NCI-H226 (cell line): ENCODE data around the gene CAMSAP3.

ENCODE experiments used
- DNase-seq: peaks from one replicate; pipeline ENCODE4 v3.0.0-alpha.2; 2015

CAMSAP3 gene, protein sequence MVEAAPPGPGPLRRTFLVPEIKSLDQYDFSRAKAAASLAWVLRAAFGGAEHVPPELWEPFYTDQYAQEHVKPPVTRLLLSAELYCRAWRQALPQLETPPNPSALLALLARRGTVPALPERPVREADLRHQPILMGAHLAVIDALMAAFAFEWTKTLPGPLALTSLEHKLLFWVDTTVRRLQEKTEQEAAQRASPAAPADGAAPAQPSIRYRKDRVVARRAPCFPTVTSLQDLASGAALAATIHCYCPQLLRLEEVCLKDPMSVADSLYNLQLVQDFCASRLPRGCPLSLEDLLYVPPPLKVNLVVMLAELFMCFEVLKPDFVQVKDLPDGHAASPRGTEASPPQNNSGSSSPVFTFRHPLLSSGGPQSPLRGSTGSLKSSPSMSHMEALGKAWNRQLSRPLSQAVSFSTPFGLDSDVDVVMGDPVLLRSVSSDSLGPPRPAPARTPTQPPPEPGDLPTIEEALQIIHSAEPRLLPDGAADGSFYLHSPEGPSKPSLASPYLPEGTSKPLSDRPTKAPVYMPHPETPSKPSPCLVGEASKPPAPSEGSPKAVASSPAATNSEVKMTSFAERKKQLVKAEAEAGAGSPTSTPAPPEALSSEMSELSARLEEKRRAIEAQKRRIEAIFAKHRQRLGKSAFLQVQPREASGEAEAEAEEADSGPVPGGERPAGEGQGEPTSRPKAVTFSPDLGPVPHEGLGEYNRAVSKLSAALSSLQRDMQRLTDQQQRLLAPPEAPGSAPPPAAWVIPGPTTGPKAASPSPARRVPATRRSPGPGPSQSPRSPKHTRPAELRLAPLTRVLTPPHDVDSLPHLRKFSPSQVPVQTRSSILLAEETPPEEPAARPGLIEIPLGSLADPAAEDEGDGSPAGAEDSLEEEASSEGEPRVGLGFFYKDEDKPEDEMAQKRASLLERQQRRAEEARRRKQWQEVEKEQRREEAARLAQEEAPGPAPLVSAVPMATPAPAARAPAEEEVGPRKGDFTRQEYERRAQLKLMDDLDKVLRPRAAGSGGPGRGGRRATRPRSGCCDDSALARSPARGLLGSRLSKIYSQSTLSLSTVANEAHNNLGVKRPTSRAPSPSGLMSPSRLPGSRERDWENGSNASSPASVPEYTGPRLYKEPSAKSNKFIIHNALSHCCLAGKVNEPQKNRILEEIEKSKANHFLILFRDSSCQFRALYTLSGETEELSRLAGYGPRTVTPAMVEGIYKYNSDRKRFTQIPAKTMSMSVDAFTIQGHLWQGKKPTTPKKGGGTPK

DNA sequence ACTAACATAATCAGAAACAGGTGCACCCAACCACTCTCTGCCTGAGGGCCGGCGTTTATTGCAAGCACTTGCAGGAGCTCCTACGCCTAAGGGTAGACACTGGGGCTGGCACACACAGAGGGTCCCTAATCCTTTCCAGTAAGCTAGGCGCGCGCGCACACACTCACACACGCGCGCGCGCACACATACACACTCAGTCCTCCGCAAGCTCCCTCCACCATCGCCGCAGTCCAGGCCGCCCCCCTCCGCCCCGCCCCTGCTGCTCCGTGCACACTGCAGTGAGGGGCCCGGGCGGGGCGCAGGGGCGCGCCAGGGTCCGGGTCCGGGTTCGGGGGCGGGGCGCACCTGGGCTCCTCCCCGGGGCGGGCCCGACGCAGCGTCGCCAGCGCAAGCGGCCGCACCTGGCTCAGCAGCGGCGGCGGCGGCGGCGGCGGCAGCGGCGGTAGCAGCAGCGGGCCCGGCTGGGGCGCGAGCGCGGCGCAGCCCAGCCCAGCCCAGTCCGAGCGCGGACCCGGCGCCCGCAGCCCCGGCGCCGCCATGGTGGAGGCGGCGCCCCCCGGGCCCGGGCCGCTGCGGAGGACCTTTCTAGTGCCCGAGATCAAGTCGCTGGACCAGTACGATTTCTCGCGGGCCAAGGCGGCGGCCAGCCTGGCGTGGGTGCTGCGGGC lies at the start of gene CAMSAP3:
Gene CAMSAP3 (plus strand): TSS at position 398 of the 668 bp plus-strand sequence. CDS start 140 bp downstream, at position 538.
- DNase-seq: no peak

DNA sequence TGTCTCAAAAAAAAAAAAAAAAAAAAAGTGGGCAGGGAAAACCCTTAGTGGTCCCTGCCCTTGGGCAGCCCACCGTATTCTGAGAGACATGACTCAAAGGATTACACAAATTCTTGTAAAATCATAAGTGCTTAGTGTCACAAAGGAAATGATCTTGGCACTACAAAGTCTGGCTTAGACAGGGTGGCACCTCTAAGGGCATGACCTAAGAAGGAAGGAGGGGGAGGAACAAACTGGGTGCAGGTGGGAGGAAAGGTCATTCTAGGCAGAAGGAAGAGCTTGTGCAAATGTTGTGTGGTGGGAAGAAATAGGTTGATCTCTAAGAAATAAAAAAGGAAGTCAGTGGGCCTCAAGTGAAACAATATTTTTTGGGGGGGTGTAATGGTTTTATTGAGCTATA lies 49.8 kb upstream of the CAMSAP3 start:
- DNase-seq: no peak

DNA sequence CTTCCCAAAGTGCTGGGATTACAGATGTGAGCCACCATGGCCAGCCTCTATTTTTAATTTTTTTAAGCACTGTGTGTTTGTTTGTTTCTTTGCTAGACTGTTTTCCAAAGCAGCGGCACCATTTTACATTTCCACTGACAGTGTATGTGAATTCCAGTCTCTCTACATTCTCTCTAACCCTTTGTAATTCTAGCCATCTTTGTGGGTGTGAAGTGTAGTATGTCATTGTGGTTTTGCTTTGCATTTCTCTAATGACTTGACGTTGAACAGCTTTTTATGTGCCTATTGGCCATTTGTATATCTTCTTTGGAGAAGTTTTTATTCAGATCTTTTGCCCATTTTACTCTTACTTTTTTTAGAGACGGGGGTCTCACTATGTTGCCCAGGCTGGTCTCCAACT lies 48.5 kb upstream of the CAMSAP3 start:
- DNase-seq: no peak

DNA sequence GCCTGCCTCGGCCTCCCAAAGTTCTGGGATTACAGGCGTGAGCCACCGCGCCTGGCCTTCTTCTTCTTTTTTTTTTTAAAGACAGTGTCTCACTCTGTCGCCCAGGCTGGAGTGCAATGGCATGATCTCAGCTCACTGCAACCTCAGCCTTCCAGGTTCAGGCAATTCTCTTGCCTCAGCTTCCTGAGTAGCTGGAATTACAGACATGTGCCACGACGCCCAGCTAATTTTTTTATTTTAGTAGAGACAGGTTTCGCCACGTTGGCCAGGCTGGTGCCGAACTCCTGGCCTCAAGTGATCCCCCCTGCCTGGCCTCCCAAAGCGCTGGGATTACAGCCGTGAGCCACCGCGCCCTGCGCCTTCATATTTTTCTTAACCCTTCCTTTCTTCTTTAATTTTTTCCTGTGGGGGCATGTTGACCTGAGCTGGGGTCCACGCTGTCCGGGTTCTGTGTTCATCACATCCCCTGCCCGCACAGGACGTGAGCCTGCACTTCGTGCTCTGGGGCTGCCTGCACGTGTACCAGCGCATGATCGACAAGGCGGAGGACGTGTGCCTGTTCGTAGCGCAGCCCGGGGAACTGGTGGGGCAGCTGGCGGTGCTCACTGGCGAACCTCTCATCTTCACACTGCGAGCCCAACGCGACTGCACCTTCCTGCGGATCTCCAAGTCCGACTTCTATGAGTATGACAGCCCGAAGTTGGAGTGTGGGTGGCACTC lies 46.1 kb upstream of the CAMSAP3 start:
- DNase-seq: no peak

DNA sequence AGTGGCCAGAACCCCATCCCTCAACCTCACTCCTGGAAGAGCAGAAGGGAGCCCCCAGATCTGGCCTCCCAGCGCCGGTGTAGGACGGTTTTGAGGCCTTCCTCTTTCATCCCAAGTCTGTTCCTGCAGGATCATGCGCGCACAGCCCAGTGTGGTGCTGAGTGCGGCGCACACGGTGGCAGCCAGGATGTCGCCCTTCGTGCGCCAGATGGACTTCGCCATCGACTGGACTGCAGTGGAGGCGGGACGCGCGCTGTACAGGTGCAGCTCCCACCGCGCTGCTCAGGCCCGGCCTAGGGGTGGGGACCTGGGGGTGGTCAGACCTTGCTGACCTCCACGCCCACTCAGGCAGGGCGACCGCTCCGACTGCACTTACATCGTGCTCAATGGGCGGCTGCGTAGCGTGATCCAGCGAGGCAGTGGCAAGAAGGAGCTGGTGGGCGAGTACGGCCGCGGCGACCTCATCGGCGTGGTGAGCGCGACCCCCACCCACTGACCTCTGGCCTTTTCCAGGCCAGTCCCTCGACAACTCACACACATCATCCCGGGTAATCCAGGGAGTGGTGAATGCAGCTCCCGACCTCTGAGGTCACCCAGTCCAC lies 45.4 kb upstream of the CAMSAP3 start:
- no peak for DNase-seq

DNA sequence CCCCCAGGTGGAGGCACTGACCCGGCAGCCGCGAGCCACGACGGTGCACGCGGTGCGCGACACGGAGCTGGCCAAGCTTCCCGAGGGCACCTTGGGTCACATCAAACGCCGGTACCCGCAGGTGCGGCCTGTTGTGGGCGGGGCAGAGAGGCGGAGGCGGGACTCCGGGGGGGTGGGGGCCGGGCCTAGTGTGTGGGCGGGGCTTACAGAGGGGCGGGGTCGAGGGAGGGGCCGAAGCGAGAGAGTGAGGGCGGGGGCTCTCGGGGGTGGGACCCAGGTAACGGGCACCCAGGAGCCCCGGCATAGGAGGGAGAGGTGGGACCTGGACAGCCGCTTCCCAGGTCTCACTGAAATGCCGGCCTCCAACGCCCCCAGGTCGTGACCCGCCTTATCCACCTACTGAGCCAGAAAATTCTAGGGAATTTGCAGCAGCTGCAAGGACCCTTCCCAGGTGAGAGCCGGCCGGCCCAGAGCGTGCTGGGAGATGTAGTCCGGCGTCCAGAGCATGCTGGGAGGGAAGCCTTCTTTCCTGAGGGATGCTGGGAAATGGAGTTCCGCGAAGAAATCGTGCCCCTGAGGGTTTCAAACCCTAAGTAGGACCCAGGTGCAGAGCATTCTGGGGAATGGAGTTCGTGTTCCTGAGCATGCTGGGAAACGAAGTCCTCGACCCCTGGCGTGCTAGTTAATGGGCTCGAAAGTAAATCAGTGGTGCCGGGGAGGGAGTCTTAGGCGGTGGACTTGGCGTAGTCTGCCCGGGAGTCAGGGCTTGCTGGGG lies 44.5 kb upstream of the CAMSAP3 start:
- no peak for DNase-seq

DNA sequence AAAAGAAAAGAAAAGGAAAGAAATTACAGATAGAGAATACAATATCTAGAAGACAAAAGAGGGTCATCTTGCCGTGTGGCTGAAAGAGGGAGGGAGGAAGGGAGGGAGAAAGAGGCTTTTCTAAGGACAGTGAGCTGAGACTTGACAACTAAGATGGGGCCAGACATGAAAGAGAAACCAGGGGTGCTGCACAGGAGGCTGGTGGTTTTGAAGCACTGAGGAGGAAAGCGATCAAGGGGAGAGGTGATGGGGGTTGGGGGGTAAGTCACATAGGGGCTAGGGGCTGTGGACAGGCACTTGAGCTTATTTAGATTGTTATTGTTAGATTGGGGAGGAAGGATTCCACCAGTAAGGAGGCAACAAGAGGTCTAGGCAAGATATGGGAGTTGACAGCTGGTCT lies 42.9 kb upstream of the CAMSAP3 start:
- DNase-seq: no peak

DNA sequence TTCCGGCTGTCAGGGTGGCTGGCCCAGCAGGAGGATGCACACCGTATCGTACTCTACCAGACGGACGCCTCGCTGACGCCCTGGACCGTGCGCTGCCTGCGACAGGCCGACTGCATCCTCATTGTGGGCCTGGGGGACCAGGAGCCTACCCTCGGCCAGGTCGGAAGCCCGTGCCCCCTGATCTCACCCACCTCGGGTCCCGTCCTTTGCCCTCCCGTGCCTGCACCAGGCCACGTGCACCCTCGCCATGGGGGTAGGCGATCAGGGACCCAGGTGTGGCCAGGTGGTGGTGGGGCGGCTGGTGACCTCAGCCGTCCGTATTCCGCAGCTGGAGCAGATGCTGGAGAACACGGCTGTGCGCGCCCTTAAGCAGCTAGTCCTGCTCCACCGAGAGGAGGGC lies 41.1 kb upstream of the CAMSAP3 start:
- no peak for DNase-seq

DNA sequence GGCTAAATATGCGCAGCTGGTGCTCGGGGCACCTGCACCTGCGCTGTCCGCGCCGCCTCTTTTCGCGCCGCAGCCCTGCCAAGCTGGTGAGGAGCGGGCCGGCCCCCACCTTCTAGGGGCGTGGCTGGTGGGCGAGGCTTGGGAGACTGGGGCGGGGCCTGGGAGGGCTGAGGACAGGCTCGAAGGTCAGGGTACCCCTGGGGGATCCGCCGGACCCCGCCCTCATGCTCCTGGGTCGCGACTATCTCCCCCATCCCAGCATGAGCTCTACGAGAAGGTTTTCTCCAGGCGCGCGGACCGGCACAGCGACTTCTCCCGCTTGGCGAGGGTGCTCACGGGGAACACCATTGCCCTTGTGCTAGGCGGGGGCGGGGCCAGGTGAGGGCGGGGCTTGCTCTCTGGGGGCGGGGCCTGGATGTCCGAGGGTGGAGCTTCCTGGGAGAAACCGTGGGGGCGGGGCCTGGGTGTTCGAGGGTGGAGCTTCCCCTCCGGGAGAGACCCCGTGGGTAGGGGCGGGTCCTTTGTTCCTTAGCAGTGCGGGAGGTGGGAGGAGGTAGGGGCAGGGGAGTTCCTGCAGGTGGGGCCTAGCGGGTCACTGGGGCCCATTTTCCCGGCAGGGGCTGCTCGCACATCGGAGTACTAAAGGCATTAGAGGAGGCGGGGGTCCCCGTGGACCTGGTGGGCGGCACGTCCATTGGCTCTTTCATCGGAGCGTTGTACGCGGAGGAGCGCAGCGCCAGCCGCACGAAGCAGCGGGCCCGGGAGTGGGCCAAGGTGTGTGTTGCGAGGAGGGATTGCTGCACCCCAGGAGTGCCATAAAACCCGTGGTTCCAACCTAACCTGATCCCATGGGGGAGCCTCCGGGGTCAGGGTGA lies 40.4 kb upstream of the CAMSAP3 start:
- no peak for DNase-seq

DNA sequence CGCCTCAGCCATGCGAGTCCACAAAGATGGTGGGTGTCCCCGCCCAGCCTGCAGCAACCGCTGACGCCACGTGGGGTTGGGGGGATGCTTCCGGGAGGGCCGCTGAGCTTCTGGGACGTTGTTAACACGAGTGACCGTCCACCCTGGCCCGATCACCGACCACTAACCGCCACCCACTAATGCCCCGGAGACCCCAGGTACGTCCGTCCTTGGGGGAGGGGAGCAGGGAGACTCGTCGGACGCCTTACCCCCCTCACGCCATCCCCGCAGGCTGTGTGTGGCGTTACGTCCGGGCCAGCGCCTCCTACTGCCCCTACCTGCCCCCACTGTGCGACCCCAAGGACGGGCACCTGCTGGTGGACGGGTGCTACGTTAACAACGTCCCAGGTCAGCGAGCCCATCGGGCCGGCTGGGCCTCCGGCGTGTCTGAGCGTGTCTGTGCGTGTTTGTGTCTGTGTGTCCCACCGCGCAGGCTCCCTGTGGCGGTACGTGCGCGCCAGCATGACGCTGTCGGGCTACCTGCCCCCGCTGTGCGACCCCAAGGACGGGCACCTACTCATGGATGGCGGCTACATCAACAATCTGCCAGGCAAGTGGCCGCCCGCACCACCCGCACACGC lies 38.9 kb upstream of the CAMSAP3 start:
- DNase-seq: no peak

DNA sequence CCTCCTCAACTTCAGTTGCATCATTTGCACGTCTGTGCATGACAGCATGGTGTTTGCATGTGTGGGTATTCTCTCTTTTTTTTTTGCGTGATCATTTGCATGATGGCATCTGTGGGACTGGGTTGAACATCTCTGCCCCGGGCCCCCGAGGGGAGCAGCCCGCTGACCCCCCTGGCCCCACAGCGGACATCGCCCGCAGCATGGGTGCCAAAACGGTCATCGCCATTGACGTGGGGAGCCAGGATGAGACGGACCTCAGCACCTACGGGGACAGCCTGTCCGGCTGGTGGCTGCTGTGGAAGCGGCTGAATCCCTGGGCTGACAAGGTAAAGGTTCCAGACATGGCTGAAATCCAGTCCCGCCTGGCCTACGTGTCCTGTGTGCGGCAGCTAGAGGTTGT lies 37.0 kb upstream of the CAMSAP3 start:
- DNase-seq: no peak

DNA sequence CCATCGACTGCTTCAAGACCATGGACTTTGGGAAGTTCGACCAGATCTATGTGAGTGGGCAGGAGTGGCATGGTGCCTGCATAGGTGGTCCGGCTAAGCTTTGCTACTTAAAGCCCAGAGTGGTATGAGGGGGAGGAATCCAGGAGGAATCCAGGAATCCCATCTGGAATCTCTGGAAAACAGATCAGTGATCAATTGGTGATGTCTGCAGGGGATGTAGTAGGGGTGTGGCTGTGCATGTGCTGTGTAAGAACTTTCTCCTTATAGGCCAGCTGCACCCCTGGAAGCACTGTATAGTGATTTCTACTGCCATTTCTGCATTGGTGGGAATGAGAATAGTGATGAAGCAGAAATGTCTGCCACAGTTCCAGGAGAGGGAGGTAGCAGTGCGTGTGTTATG lies 36.6 kb upstream of the CAMSAP3 start:
- DNase-seq: no peak

DNA sequence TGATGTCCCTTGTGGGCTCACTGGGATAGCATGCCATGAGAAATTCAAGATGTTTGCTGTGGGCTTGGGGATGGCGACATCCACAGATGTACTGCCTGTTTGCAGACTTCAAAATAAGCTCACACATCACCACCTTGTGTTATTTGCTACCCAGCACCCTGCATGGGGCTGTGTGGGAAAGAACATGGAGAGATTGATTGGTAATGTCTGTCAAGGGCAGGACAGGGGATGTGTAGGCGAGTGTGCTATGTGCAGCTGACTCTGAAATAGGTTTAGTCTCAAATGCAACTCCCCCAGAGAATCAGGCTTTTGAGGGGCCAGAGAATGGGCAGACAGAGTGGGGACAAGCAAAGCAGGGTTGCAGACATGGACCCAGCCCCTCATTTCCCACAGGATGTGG lies 35.4 kb upstream of the CAMSAP3 start:
- DNase-seq: no peak

DNA sequence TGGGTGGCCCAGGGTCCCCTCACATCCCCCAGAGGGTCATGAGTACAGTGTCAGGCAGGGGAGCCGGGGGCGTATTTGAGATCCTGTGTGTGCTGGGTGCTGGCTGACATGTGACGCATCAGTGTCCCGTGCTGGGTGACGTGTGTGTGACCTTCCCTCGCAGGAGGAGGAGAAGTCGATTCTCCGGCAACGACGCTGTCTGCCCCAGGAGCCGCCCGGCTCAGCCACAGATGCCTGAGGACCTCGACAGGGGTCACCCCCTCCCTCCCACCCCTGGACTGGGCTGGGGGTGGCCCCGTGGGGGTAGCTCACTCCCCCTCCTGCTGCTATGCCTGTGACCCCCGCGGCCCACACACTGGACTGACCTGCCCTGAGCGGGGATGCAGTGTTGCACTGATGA lies 34.3 kb upstream of the CAMSAP3 start:
- no peak for DNase-seq

DNA sequence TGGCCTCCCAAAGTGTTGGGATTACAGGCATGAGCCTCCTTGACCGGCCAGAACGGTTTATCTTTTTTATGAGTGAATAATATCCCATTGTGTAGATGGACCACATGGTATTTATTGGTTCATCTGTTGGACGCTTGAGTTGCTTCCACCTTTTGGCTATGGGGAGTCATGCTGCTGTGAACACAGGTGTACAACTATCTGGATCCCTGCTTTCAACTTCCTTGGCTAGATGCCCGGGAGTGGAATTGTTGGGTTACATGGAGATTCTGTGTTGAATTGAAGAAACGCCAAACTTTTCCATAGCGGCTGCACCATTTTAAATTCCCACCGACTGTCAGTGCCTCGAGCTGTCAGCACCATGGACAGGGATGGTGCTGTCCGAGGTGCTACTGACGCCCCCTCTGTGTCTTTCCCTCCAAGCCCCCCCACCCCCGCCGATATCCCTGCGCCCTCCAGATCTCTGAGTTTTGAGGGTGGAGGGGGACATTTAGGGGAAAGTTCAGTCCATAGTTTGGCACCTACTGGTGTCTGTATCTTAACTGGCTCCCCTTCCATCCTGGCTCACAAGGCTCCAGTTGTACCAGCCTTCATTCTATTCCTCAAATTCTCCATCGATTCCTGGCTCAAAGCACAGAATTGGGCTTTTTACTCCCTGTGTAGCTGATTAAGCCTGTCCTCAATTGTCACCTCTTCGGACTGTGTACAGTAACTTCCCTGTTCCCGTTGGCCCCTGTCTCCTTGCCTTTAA lies 32.8 kb upstream of the CAMSAP3 start:
- no peak for DNase-seq

DNA sequence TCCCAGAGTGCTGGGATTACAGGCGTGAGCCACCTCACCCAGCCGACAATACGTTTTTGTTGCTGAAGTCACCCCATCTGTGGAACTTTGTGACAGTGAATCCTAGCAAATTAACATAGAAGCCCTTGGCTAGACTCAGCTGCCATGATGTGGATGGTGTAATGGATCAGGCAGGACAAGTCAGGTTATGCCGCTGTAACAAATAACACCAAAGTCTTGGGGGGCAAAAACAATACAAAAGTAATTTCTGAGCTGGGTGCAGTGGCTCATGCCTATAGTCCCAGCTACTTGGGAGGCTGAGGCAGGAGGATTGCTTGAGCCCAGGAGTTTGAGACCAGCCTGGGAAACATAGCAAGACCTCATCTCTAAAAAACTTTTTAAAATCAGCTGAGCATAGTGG lies 30.8 kb upstream of the CAMSAP3 start:
- DNase-seq: no peak

DNA sequence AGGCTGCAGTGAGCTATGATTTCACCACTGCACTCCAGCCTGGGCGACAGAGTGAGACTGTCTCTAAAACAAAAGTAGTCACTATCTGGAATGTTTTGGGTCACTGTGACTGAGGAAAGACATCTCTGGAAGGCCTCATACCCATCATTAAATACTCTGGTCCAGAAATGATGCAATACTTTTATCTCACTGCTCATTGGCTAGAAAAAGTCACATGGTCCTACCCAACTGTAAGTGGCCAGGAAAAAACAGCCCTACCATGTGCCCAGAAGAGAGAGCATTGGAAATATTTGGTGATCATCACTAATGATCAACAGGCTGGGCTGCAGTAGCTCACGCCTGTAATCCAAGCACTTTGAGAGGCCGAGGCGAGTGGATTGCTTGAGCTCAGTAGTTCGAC lies 30.3 kb upstream of the CAMSAP3 start:
- DNase-seq: no peak

DNA sequence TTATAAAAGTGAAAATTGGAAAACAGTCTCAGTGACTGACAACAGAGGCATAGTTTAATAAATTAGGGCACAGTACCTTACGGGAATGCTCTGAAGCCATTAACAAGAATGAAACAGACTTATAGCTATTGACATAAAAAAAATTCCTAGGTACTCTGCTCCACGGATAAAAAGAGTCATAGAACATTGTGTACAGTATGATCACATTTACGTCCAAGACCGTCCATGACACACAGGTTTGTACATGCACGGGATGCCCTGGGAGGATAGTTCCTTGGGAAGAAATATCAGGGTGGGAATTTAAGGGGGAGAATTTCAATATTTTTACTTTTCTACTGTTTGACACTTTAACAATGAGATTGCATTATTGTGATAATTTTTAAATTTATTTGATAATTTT lies 24.9 kb upstream of the CAMSAP3 start:
- DNase-seq: no peak
